OCI-LY1 (cell line): ENCODE results near the gene PAGE2.
"Not testable (repeated sequence)": the region's sequence is repeated elsewhere in the genome, so short reads cannot be mapped to it uniquely, and the experiment has no call there.

Experiments used
- H2AFZ ChIP-seq: fragments of 200-600 bp; sonication (generic), shearing (Covaris generic); 2 replicates; pipeline ENCODE4 v1.6.0; 2014; ENCODE audit warnings: antibody characterized with exemption, mild to moderate bottlenecking, low read length
- H3F3A ChIP-seq: fragments of 200-600 bp; sonication (generic), shearing (Covaris generic); 2 replicates; pipeline ENCODE4 v1.6.0; 2014; ENCODE audit warnings: mild to moderate bottlenecking, antibody characterized with exemption, low read length, moderate library complexity; ENCODE audit not compliant: insufficient read depth
- H3K27ac ChIP-seq: fragments of 200-600 bp; sonication (generic); 2 replicates; pipeline ENCODE4 v1.5.1; 2014; ENCODE audit warnings: low read length, mixed run types, mild to moderate bottlenecking, low read depth; ENCODE audit not compliant: poor library complexity, severe bottlenecking
- H3K27me3 ChIP-seq: fragments of 200-600 bp; sonication (generic); 2 replicates; pipeline ENCODE4 v1.6.0; 2014; ENCODE audit warnings: antibody characterized with exemption, mild to moderate bottlenecking, low read length, moderate library complexity; ENCODE audit not compliant: insufficient read depth
- H3K36me3 ChIP-seq: fragments of 200-600 bp; sonication (generic); 2 replicates; pipeline ENCODE4 v1.6.1; 2014; ENCODE audit warnings: mild to moderate bottlenecking, antibody characterized with exemption, low read length, moderate library complexity, mixed read lengths; ENCODE audit not compliant: insufficient read depth
- H3K4me1 ChIP-seq: fragments of 200-600 bp; sonication (generic); 2 replicates; pipeline ENCODE4 v1.5.1; 2014; ENCODE audit warnings: mild to moderate bottlenecking, low read length, moderate library complexity; ENCODE audit not compliant: insufficient read depth, severe bottlenecking
- H3K4me2 ChIP-seq: fragments of 200-600 bp; sonication (generic), shearing (Covaris generic); 2 replicates; pipeline ENCODE4 v1.6.1; 2014; ENCODE audit warnings: low read length
- H3K4me3 ChIP-seq: fragments of 200-600 bp; sonication (generic); 2 replicates; pipeline ENCODE4 v1.5.1; 2014; ENCODE audit warnings: low read length, low read depth, mild to moderate bottlenecking, mixed read lengths; ENCODE audit not compliant: poor library complexity, severe bottlenecking
- H3K79me2 ChIP-seq: fragments of 200-600 bp; shearing (Covaris generic); 2 replicates; pipeline ENCODE4 v1.6.1; 2016; ENCODE audit warnings: mixed run types, low read length, mixed read lengths; ENCODE audit not compliant: insufficient read depth
- H3K9ac ChIP-seq: fragments of 200-600 bp; sonication (generic), shearing (Covaris generic); 2 replicates; pipeline ENCODE4 v1.6.1; 2014; ENCODE audit warnings: mild to moderate bottlenecking, low read length, mixed read lengths
- H3K9me2 ChIP-seq: fragments of 200-600 bp; sonication (generic), shearing (Covaris generic); 2 replicates; pipeline ENCODE4 v1.6.1; 2014; ENCODE audit warnings: low read depth, mild to moderate bottlenecking, low read length, mixed read lengths
- H3K9me3 ChIP-seq: fragments of 200-600 bp; shearing (Covaris generic); 2 replicates; pipeline ENCODE4 v1.6.1; 2014; ENCODE audit warnings: low read length, mixed read lengths
- H4K20me1 ChIP-seq: fragments of 200-600 bp; sonication (generic), shearing (Covaris generic); 2 replicates; pipeline ENCODE4 v1.6.0; 2016; ENCODE audit warnings: mild to moderate bottlenecking, low read length; ENCODE audit not compliant: insufficient read depth
- EZH2 ChIP-seq: fragments of 200-600 bp; sonication (generic), shearing (Covaris generic); IDR thresholded peaks from 2 replicates; pipeline ENCODE4 v1.8.0; 2017; ENCODE audit warnings: borderline replicate concordance, mixed run types, mild to moderate bottlenecking, antibody characterized with exemption, low read length, moderate library complexity, mixed read lengths
- TF ChIP-seq, protein P1 (sequence below): fragments of 200-600 bp; sonication (generic), shearing (Covaris generic); IDR thresholded peaks from 2 replicates; pipeline ENCODE4 v1.5.1; 2017; ENCODE audit warnings: mild to moderate bottlenecking, antibody characterized with exemption, low read length, moderate library complexity, mixed read lengths

Gene PAGE2

DNA sequence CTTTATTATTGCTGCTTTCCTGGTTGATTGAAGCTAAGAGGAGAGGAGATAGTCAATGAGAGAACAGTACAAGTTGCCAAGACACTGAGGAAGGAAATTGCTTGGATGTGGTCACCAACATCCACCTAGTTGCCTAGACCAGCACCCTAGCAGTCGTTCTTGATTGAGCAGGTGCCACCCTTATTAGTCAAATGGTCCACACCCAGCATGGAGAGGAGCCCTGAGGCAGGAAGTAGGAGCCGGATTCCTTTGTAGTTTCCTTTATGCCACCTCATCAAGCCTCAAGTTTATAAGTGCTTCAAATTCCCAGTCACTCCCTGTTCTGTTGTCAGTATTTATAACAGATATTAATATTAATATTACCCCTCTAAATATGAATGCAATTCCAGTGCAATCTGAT, 19.1 kb downstream of the PAGE2 start:
- Histone ChIP-seq H3K36me3 (no peaks in the 10 kb centered on the region), H3K4me2 (no peak overlapping the region), H3K9me2 (no peaks in the 10 kb centered on the region), H3K27me3 (no peaks in the 10 kb centered on the region), H3K79me2 (no peaks in the 10 kb centered on the region), H3K9me3 (no peaks in the 10 kb centered on the region), H3K9ac (no peak overlapping the region), H3K27ac (no peak overlapping the region), H4K20me1 (no peaks in the 10 kb centered on the region), H2AFZ (no peak overlapping the region), H3K4me1 (no peaks in the 10 kb centered on the region), H3F3A (no peaks in the 10 kb centered on the region), H3K4me3 (no peak overlapping the region)
- TF ChIP-seq, protein P1, sequence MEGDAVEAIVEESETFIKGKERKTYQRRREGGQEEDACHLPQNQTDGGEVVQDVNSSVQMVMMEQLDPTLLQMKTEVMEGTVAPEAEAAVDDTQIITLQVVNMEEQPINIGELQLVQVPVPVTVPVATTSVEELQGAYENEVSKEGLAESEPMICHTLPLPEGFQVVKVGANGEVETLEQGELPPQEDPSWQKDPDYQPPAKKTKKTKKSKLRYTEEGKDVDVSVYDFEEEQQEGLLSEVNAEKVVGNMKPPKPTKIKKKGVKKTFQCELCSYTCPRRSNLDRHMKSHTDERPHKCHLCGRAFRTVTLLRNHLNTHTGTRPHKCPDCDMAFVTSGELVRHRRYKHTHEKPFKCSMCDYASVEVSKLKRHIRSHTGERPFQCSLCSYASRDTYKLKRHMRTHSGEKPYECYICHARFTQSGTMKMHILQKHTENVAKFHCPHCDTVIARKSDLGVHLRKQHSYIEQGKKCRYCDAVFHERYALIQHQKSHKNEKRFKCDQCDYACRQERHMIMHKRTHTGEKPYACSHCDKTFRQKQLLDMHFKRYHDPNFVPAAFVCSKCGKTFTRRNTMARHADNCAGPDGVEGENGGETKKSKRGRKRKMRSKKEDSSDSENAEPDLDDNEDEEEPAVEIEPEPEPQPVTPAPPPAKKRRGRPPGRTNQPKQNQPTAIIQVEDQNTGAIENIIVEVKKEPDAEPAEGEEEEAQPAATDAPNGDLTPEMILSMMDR: no peak
- no peak for TF ChIP-seq EZH2

DNA sequence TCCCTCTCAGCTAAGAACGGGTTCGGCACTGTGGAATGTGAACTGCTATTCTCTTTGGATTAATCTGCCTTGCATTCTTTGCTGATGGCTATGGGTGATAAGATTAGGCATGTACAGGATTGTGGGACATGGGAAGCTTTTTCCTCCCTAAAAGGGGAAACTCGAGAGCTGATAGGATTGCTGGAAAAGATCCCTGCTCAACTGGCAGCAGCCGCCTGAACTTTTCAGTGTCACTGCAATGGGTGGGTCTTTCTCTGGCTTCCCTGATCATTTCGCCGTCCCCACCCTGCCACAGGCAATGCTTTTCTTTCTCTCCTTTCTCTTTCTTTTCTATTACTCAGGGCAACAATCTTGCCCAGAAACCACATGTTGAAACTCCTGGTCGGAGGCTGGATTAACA, 20.5 kb downstream of the PAGE2 start:
- no peaks in the 10 kb centered on the region for H3K27me3 ChIP-seq
- H3F3A ChIP-seq: no peaks in the 10 kb centered on the region
- H3K4me3 ChIP-seq: no peak overlapping the region
- no peaks in the 10 kb centered on the region for H4K20me1 ChIP-seq
- H3K4me2 ChIP-seq: no peak overlapping the region
- no peaks in the 10 kb centered on the region for H3K4me1 ChIP-seq
- H3K79me2 ChIP-seq: no peaks in the 10 kb centered on the region
- TF ChIP-seq, protein P1: no peak
- TF ChIP-seq EZH2: no peak
- H2AFZ ChIP-seq: no peak overlapping the region
- H3K9ac ChIP-seq: no peak overlapping the region
- H3K27ac ChIP-seq: no peak overlapping the region
- H3K36me3 ChIP-seq: no peaks in the 10 kb centered on the region
- no peaks in the 10 kb centered on the region for H3K9me2 ChIP-seq
- no peaks in the 10 kb centered on the region for H3K9me3 ChIP-seq

DNA sequence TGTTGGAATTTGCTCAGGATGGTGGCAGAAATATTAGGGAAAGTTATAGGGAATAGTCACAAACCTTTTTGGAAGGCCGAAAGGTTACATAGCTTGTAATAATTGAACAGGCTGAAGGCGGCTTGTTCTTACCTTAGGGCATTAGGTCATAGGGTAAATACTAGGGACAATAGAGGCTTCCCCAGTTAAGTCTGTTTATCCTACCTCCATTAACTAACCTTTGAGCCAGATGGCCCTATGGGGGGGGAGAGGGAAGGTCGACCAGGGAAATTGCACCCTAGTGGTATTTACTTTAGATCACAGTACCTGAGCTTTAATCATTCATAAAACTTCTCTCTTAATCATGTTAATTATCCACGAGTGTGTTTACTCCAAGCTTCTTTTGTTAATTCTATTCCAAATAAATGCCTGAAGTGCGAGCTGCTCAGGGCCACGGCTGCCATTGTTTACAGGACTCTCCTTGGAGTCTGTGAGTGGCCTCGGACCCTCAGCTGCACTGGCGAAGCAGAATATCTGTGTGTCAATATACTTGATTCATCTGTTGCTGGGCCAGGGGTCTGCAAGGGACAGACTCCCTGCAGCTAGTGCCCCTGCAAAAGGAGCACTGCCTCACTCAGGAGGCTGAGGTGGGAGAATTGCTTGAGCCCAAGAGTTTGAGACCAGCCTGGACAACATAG, 22.9 kb downstream of the PAGE2 start:
- no peak overlapping the region for H3K9ac ChIP-seq
- TF ChIP-seq, protein P1: no peak
- TF ChIP-seq EZH2: no peak
- no peak overlapping the region for H3K27ac ChIP-seq
- H3K4me2 ChIP-seq: no peak overlapping the region
- H2AFZ ChIP-seq: no peak overlapping the region
- no peaks in the 10 kb centered on the region for H4K20me1 ChIP-seq
- no peaks in the 10 kb centered on the region for H3K9me3 ChIP-seq
- no peaks in the 10 kb centered on the region for H3F3A ChIP-seq
- no peaks in the 10 kb centered on the region for H3K27me3 ChIP-seq
- no peak overlapping the region for H3K4me3 ChIP-seq
- no peaks in the 10 kb centered on the region for H3K9me2 ChIP-seq
- no peaks in the 10 kb centered on the region for H3K4me1 ChIP-seq
- no peaks in the 10 kb centered on the region for H3K36me3 ChIP-seq
- no peaks in the 10 kb centered on the region for H3K79me2 ChIP-seq

DNA sequence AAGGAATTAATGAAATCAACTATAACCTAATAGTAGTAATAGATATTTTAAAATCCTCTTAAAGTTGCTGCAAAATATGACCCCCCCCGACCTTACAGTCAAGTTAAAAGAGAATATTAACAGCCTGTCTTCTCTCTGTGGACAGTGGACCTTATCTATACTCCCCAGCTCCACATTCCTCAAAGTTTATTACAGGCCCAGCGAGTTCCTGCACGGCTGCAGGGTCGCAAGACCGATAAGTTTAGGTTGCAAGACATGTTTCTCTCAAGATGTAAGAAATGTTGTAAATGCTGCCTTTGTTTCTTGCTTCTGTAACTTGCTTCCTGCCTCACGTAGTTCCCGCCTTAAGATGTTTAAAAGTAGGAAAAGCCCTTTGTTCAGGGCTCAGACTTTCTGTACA, 27.8 kb downstream of the PAGE2 start:
- H3K27ac ChIP-seq, H3K9me2 ChIP-seq, H3K4me3 ChIP-seq, H3K36me3 ChIP-seq, H3K9me3 ChIP-seq, H3K4me1 ChIP-seq, H2AFZ ChIP-seq, H4K20me1 ChIP-seq, H3F3A ChIP-seq, H3K4me2 ChIP-seq, H3K79me2 ChIP-seq, H3K27me3 ChIP-seq, H3K9ac ChIP-seq: not testable (repeated sequence)
